ENCODE measurements around the gene HMGN2.

HMGN2 gene

GRCh38 chr1:26452459-26453183 lies 19.6 kb upstream of the HMGN2 start:
- no peak for ATAC-seq
- TF ChIP-seq TOX (CRISPR knock-in tag; IDR thresholded peaks at IDR 0.05; ENCODE audit: borderline replicate concordance): no peak

GRCh38 chr1:26459148-26459547 lies 13.1 kb upstream of the HMGN2 start:
- no peak for ATAC-seq
- TF ChIP-seq SNAI2 (CRISPR knock-in tag; IDR thresholded peaks at IDR 0.05) (no peak), ZFP3 (CRISPR knock-in tag; IDR thresholded peaks at IDR 0.05) (no peak), TSHZ2 (CRISPR knock-in tag; IDR thresholded peaks at IDR 0.05) (no peak), POU6F1 (CRISPR knock-in tag; IDR thresholded peaks at IDR 0.05; ENCODE audit: borderline replicate concordance, low read depth) (no peak), ESRRG (CRISPR knock-in tag; IDR thresholded peaks at IDR 0.05) (no peak), CSRNP3 (CRISPR knock-in tag; IDR thresholded peaks at IDR 0.05) (no peak), PATZ1 (CRISPR knock-in tag; IDR thresholded peaks at IDR 0.05; ENCODE audit: borderline replicate concordance) (no peak), RARB (CRISPR knock-in tag; IDR thresholded peaks at IDR 0.05) (no peak), OSR1 (CRISPR knock-in tag; IDR thresholded peaks at IDR 0.05) (no peak), PPARA (CRISPR knock-in tag; IDR thresholded peaks at IDR 0.05; ENCODE audit: borderline replicate concordance) (no peak), ZNF8 (CRISPR knock-in tag; IDR thresholded peaks at IDR 0.05) (no peak), BACH2 (CRISPR knock-in tag; IDR thresholded peaks at IDR 0.05; ENCODE audit: borderline replicate concordance) (no peak), ZNF565 (CRISPR knock-in tag; conservative IDR thresholded peaks at IDR 0.05; ENCODE audit: low read depth) (no peak)

- ATAC-seq: no peak
- TF ChIP-seq ISL1 (CRISPR knock-in tag; IDR thresholded peaks at IDR 0.05): no peak
- TF ChIP-seq SNAI2 (CRISPR knock-in tag; IDR thresholded peaks at IDR 0.05): no peak
- TF ChIP-seq ZNF8 (CRISPR knock-in tag; IDR thresholded peaks at IDR 0.05): no peak
- no peak for TF ChIP-seq CREB5 (CRISPR knock-in tag; IDR thresholded peaks at IDR 0.05; ENCODE audit: low read depth)
- no peak for TF ChIP-seq BACH2 (CRISPR knock-in tag; IDR thresholded peaks at IDR 0.05; ENCODE audit: borderline replicate concordance)
- no peak for TF ChIP-seq CSDC2 (CRISPR knock-in tag; IDR thresholded peaks at IDR 0.05)
- no peak for TF ChIP-seq ZNF70 (CRISPR knock-in tag; IDR thresholded peaks at IDR 0.05)
- no peak for TF ChIP-seq TOX (CRISPR knock-in tag; IDR thresholded peaks at IDR 0.05; ENCODE audit: borderline replicate concordance)
- no peak for TF ChIP-seq PATZ1 (CRISPR knock-in tag; IDR thresholded peaks at IDR 0.05; ENCODE audit: borderline replicate concordance)
- TF ChIP-seq ARNTL (CRISPR knock-in tag; IDR thresholded peaks at IDR 0.05; ENCODE audit: borderline replicate concordance, low read depth): no peak
- TF ChIP-seq TSHZ2 (CRISPR knock-in tag; IDR thresholded peaks at IDR 0.05): no peak
- no peak for TF ChIP-seq ESRRG (CRISPR knock-in tag; IDR thresholded peaks at IDR 0.05)
- no peak for TF ChIP-seq TCF4 (CRISPR knock-in tag; IDR thresholded peaks at IDR 0.05; ENCODE audit: borderline replicate concordance)
These were observed 12.6 kb upstream of the HMGN2 start for GRCh38 chr1:26459573-26460031.

All from SK-N-SH treated with all-trans-retinoic acid at 6 μM for 48 hours (cell line).